Lower leg skin (tissue), 4 donors: Measurements from ENCODE around the gene AP1G2. TPM values are rescaled to one million over a fixed set of nuclear protein-coding genes. Genes with fewer than 3 reads are reported as not detected.

Experiments
- DNase-seq, 2 donors: peaks; one replicate each; pipeline ENCODE4 v3.0.0-alpha.2; 2019; ENCODE audit warnings: low spot score in 2 of 2
- H3K4me3 ChIP-seq: fragments of 200-600 bp; sonication (generic); 2 replicates; pipeline ENCODE4 v1.5.1; 2017; ENCODE audit warnings: mild to moderate bottlenecking, low read depth; ENCODE audit not compliant: poor library complexity, severe bottlenecking
- POLR2A ChIP-seq, 2 donors: fragments of 450-650 bp; IDR thresholded peaks; one replicate each; pipeline ENCODE4 v1.6.1; 2016 to 2017; ENCODE audit warnings: antibody characterized with exemption in 2 of 2, mild to moderate bottlenecking in 1 of 2, moderate library complexity in 1 of 2
- WGBS, 2 donors: methylation state at CpG; one replicate each; pipeline ENCODE4 v1.1.5; 2018; 5-methylcytosine and 5-hydroxymethylcytosine counted together
- intact Hi-C: fragments of 100-400 bp; cut with DNase I; formaldehyde crosslinking; loops from one replicate; pipeline ENCODE4 v1.15.0; 2023; ENCODE audit warnings: low total_unique reads
- total RNA-seq, 4 donors: library from RNA; depleted of rRNA; stranded (reverse); fragments of >200 nt; gene quantifications; one replicate each; pipeline ENCODE4 v1.1.0, GENCODE V29; 2016
- TF ChIP-seq, protein P1 (sequence below), 3 donors: fragments of 450-650 bp; IDR thresholded peaks; one replicate each; pipeline ENCODE4 v1.5.1; 2016; ENCODE audit warnings: antibody characterized with exemption in 3 of 3, mild to moderate bottlenecking in 3 of 3, moderate library complexity in 2 of 3

The AP1G2 gene, protein sequence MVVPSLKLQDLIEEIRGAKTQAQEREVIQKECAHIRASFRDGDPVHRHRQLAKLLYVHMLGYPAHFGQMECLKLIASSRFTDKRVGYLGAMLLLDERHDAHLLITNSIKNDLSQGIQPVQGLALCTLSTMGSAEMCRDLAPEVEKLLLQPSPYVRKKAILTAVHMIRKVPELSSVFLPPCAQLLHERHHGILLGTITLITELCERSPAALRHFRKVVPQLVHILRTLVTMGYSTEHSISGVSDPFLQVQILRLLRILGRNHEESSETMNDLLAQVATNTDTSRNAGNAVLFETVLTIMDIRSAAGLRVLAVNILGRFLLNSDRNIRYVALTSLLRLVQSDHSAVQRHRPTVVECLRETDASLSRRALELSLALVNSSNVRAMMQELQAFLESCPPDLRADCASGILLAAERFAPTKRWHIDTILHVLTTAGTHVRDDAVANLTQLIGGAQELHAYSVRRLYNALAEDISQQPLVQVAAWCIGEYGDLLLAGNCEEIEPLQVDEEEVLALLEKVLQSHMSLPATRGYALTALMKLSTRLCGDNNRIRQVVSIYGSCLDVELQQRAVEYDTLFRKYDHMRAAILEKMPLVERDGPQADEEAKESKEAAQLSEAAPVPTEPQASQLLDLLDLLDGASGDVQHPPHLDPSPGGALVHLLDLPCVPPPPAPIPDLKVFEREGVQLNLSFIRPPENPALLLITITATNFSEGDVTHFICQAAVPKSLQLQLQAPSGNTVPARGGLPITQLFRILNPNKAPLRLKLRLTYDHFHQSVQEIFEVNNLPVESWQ
- 100 to 1,000 TPM; 113 to 206 (median 141) TPM for total RNA-seq

DNA sequence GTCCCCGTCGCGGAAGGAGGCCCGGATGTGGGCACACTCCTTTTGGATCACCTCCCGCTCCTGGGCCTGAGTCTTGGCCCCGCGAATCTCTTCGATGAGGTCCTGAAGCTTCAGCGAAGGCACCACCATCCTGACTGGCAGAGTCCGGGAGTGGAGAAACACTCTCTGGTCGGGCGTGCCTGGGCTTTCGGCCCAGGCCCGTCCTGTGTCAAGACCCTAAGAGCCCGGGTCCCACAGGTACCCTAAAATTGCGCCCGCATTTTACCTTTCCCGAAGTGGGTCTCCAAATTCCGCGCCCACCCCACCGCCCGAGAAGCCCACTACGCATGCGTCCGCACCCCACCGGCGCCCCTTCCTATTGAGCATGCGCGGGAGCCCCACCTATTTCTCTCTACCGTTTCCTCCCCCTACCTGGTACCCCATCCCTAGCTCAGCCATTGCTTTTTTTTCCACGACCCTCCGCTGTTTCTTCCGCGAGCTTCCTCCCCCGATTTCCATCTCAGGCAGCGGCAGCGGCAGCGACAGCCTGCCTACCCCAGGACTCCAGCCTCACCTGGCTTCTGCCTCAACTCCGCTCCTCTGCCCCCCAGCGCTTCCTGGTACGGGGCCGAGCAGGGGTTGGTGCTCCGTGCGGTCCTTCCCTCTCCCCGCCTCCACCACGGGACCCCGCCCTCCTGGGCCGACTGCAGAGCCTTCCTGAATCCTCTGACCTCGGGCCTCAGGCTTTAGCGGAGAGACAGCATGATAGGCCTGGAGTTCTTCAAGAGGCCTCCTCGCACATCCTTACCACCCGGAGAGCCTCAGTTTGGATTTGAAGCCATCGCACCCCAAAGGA, at the start of gene AP1G2:
TSS of gene AP1G2 (minus strand) at position 606 of the 835 bp plus-strand sequence. CDS start at position 129, 477 bp downstream.
- 1% methylated on average over 52 to 53 of the region's 53 CpGs for WGBS, 2 donors
- peak; percentile 90 to 97 for DNase-seq
- intact Hi-C loops = no loop called here
- peak within 1 kb of the TSS; percentile 46 for H3K4me3 ChIP-seq
- TF ChIP-seq POLR2A (IDR thresholded peaks at IDR 0.05) = peak in 1 of 2 donors; percentile 10
- TF ChIP-seq, protein P1, sequence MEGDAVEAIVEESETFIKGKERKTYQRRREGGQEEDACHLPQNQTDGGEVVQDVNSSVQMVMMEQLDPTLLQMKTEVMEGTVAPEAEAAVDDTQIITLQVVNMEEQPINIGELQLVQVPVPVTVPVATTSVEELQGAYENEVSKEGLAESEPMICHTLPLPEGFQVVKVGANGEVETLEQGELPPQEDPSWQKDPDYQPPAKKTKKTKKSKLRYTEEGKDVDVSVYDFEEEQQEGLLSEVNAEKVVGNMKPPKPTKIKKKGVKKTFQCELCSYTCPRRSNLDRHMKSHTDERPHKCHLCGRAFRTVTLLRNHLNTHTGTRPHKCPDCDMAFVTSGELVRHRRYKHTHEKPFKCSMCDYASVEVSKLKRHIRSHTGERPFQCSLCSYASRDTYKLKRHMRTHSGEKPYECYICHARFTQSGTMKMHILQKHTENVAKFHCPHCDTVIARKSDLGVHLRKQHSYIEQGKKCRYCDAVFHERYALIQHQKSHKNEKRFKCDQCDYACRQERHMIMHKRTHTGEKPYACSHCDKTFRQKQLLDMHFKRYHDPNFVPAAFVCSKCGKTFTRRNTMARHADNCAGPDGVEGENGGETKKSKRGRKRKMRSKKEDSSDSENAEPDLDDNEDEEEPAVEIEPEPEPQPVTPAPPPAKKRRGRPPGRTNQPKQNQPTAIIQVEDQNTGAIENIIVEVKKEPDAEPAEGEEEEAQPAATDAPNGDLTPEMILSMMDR (IDR thresholded peaks at IDR 0.05) = peak in 1 of 3 donors; percentile 31

DNA sequence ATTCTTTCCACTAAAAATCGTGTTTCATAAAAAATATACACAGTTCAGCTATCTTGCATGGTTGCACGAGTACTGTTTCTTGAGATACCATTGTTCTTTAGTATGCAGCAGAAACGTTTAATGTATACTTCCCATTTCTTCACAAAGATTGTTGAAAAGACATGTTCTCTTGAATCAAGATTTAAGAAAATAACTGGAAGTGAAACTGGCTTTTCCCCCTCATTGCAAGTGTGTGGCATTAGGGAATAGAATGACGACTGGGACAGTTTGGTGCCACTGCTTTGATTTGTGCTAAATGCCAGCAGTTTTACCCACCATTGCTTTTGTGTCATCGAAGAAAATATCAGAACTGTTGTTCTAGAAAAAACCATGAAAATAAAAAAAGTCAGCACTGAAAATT, 48.3 kb upstream of the AP1G2 start:
- no peak for DNase-seq
- H3K4me3 ChIP-seq = no peak overlapping the region
- intact Hi-C loops = no loop called here
- TF ChIP-seq, protein P1 (IDR thresholded peaks at IDR 0.05) = no peak
- no peak for TF ChIP-seq POLR2A (IDR thresholded peaks at IDR 0.05)
- 58 to 71% methylated on average over 5 of the region's 5 CpGs for WGBS, 2 donors

DNA sequence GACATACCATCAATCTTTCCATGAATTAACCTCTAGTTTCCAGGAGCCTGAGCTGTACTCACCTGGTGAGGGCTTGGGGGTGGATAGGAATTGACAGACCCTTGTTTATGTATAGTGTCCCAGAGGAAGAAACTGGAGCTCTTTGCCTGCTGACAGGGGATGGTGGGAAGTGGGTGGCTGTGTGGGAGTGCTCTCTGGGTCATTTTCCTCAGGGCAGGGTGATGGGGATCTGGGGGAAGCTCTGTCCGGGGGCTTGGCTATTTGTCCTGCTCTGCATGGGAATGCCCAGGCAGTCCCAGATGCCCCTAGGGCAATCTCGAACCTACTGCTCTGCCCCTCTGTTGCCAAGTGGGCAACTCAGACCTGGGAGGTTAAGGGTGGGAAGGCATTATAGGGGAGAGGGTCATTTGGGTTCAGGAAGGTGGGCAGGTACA, 46.8 kb upstream of the AP1G2 start:
- 43 to 58% methylated on average over 2 of the region's 2 CpGs for WGBS, 2 donors
- peak in 1 of 2 donors; percentile 49 for DNase-seq
- intact Hi-C loops = no loop called here
- TF ChIP-seq, protein P1 (IDR thresholded peaks at IDR 0.05) = no peak
- no peak for TF ChIP-seq POLR2A (IDR thresholded peaks at IDR 0.05)
- H3K4me3 ChIP-seq = no peak overlapping the region

DNA sequence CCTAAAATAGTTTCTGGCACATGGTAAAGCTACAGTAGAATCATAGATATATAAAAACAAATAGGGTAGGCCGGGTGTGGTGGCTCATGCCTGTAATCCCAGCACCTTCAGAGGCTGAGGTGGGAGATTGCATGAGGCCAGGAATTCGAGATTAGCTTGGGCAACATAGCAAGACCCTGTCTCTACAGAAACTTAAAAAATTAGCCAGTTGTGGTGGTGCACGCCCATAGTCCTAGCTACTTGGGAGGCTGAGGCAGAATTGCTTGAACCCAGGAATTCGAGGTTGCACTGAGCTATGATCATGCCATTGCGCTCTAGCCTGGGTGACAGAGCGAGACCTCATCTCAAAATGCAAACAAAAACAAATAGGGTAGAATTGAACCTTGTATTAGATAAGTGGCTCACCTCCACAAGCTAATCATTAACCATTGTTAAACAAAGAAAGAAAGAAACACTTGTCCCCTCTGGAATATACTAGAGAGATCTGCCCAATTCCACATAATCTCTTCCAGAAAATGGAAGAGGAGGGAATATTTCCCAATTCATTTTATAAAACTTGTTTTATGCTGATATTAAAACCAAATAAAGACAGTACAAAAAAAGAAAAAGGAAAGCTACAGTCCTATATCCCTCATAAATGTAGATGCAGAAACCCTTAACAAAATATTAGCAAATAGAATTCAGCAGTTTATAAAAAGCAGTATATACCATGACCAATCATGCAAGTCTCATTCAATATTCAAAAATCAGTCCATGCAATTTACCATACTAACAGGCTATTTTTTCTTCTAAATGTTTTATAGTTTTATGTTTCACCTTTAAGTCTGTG, 45.9 kb upstream of the AP1G2 start:
- WGBS, 2 donors = 83 to 86% methylated on average over 6 of the region's 6 CpGs
- intact Hi-C loops = no loop called here
- peak in 1 of 2 donors; percentile 37 for DNase-seq
- TF ChIP-seq POLR2A (IDR thresholded peaks at IDR 0.05) = no peak
- TF ChIP-seq, protein P1 (IDR thresholded peaks at IDR 0.05) = no peak
- no peak overlapping the region for H3K4me3 ChIP-seq

DNA sequence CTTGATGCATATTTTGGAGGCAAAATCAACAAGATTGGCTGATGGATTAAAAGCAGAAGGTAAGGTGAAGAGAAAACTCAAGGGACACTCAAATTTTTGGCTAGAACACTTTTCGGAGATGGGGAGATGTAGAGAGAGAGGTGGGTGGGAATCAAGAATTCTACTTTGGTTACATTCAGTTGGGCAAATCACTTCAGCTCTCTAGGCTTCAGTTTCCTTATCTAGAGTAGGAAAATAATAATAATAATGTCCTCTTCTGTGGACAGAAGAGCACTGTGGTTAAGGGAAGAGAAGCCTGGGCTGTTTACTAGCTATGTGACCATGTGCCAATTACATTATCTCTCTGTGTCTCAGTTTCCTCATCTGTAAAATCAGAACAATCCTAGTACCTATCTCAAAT, 45.2 kb upstream of the AP1G2 start:
- peak in 1 of 2 donors; percentile 40 for DNase-seq
- no peak for TF ChIP-seq POLR2A (IDR thresholded peaks at IDR 0.05)
- TF ChIP-seq, protein P1 (IDR thresholded peaks at IDR 0.05) = no peak
- 91% methylated on average over 1 of the region's 1 CpG for WGBS, 2 donors
- H3K4me3 ChIP-seq = no peak overlapping the region
- intact Hi-C loops = no loop called here
